SK-N-SH treated with all-trans-retinoic acid at 6 μM for 48 hours (cell line): ENCODE results near the gene AMZ1.
A peak's percentile ranks its signal among the peaks of the same experiment; 100 is the strongest.

Experiments used
- ATAC-seq: fragments of 200-7000 bp; cut with Tn5 transposase; 3 replicates; pipeline ENCODE4 v1.9.1; 2020; ENCODE audit warnings: mild to moderate bottlenecking, moderate library complexity
- ARNTL ChIP-seq: fragments of 450-650 bp; formaldehyde crosslinking; IDR thresholded peaks from 2 replicates; pipeline ENCODE4 v1.5.0; 2020; ENCODE audit warnings: low read depth, mild to moderate bottlenecking, moderate library complexity, borderline replicate concordance
- BACH2 ChIP-seq: fragments of 250-450 bp; sonication (Bioruptor Pico); IDR thresholded peaks from 2 replicates; pipeline ENCODE4 v1.9.0; 2021; ENCODE audit warnings: mild to moderate bottlenecking, borderline replicate concordance
- CREB5 ChIP-seq: fragments of 250-450 bp; sonication (Bioruptor Pico); IDR thresholded peaks from 2 replicates; pipeline ENCODE4 v1.5.1; 2020; ENCODE audit warnings: low read depth, mild to moderate bottlenecking, moderate library complexity
- CSDC2 ChIP-seq: fragments of 250-450 bp; sonication (Bioruptor Pico); IDR thresholded peaks from 2 replicates; pipeline ENCODE4 v1.5.0; 2020; ENCODE audit warnings: mild to moderate bottlenecking, moderate library complexity
- CSRNP3 ChIP-seq: fragments of 250-450 bp; sonication (Bioruptor Pico); IDR thresholded peaks from 2 replicates; pipeline ENCODE4 v1.5.1; 2021; ENCODE audit warnings: mild to moderate bottlenecking, moderate library complexity
- ESRRG ChIP-seq: fragments of 250-450 bp; sonication (Bioruptor Pico); IDR thresholded peaks from 2 replicates; pipeline ENCODE4 v1.6.1; 2021; ENCODE audit warnings: mild to moderate bottlenecking
- ISL1 ChIP-seq: fragments of 250-450 bp; sonication (Bioruptor Pico); IDR thresholded peaks from 2 replicates; pipeline ENCODE4 v2.1.2; 2022; ENCODE audit warnings: mild to moderate bottlenecking, moderate library complexity
- OSR1 ChIP-seq: fragments of 250-450 bp; sonication (Bioruptor Pico); IDR thresholded peaks from 2 replicates; pipeline ENCODE4 v1.8.0; 2022; ENCODE audit warnings: moderate library complexity, mild to moderate bottlenecking, inconsistent platforms
- PATZ1 ChIP-seq: fragments of 250-450 bp; sonication (Bioruptor Pico); IDR thresholded peaks from 2 replicates; pipeline ENCODE4 v1.8.0; 2020; ENCODE audit warnings: mild to moderate bottlenecking, moderate library complexity, borderline replicate concordance
- POU6F1 ChIP-seq: fragments of 250-450 bp; sonication (Bioruptor Pico); IDR thresholded peaks from 2 replicates; pipeline ENCODE4 v1.8.0; 2021; ENCODE audit warnings: low read depth, mild to moderate bottlenecking, moderate library complexity, borderline replicate concordance
- PPARA ChIP-seq: fragments of 250-450 bp; sonication (Bioruptor Pico); IDR thresholded peaks from 2 replicates; pipeline ENCODE4 v1.5.0; 2020; ENCODE audit warnings: mild to moderate bottlenecking, borderline replicate concordance
- RARB ChIP-seq: fragments of 250-450 bp; sonication (Bioruptor Pico); IDR thresholded peaks from 2 replicates; pipeline ENCODE4 v1.8.0; 2021; ENCODE audit warnings: mild to moderate bottlenecking, moderate library complexity
- SNAI2 ChIP-seq: fragments of 250-450 bp; sonication (Bioruptor Pico); IDR thresholded peaks from 2 replicates; pipeline ENCODE4 v1.5.0; 2020; ENCODE audit warnings: mild to moderate bottlenecking, moderate library complexity
- TCF4 ChIP-seq: fragments of 250-450 bp; sonication (Bioruptor Pico); IDR thresholded peaks from 2 replicates; pipeline ENCODE4 v1.8.0; 2021; ENCODE audit warnings: mild to moderate bottlenecking, moderate library complexity, borderline replicate concordance
- TOX ChIP-seq: fragments of 250-450 bp; sonication (Bioruptor Pico); IDR thresholded peaks from 2 replicates; pipeline ENCODE4 v1.8.0; 2021; ENCODE audit warnings: mild to moderate bottlenecking, moderate library complexity, borderline replicate concordance
- ZC3H10 ChIP-seq: fragments of 250-450 bp; sonication (Bioruptor Pico); IDR thresholded peaks from 2 replicates; pipeline ENCODE4 v1.5.1; 2021; ENCODE audit warnings: mild to moderate bottlenecking, moderate library complexity
- ZFP3 ChIP-seq: fragments of 250-450 bp; sonication (Bioruptor Pico); IDR thresholded peaks from 2 replicates; pipeline ENCODE4 v1.5.0; 2020; ENCODE audit warnings: mild to moderate bottlenecking, moderate library complexity
- ZNF565 ChIP-seq: fragments of 450-650 bp; formaldehyde crosslinking; conservative IDR thresholded peaks from 2 replicates; pipeline ENCODE4 v1.5.0; 2020; ENCODE audit warnings: low read depth, mild to moderate bottlenecking, moderate library complexity
- ZNF8 ChIP-seq: fragments of 450-650 bp; formaldehyde crosslinking; IDR thresholded peaks from 2 replicates; pipeline ENCODE4 v1.5.0; 2020; ENCODE audit warnings: mild to moderate bottlenecking, moderate library complexity

Gene AMZ1

GRCh38 chr7:2716906-2717292, 28.9 kb downstream of the AMZ1 start:
- no peak for TF ChIP-seq ESRRG (CRISPR knock-in tag)
- TF ChIP-seq OSR1 (CRISPR knock-in tag): no peak
- TF ChIP-seq ZNF8 (CRISPR knock-in tag): no peak
- no peak for TF ChIP-seq CSRNP3
- TF ChIP-seq RARB (CRISPR knock-in tag): no peak
- TF ChIP-seq ZC3H10 (CRISPR knock-in tag): no peak
- no peak for TF ChIP-seq POU6F1 (CRISPR knock-in tag)
- TF ChIP-seq ARNTL (CRISPR knock-in tag): no peak
- TF ChIP-seq ZNF565 (CRISPR knock-in tag): no peak
- TF ChIP-seq BACH2 (CRISPR knock-in tag): no peak
- TF ChIP-seq PPARA (CRISPR knock-in tag): no peak
- ATAC-seq: no peak

GRCh38 chr7:2717293-2718261, 29.6 kb downstream of the AMZ1 start:
- TF ChIP-seq ZC3H10 (CRISPR knock-in tag) (no peak), TCF4 (CRISPR knock-in tag) (peak; percentile 21; the same call in 1 of the 2 replicates)
- ATAC-seq: no peak

GRCh38 chr7:2718296-2718965, 30.4 kb downstream of the AMZ1 start:
- no peak for TF ChIP-seq TOX (CRISPR knock-in tag)
- no peak for TF ChIP-seq ISL1
- TF ChIP-seq POU6F1 (CRISPR knock-in tag): no peak
- TF ChIP-seq ARNTL (CRISPR knock-in tag): no peak
- no peak for TF ChIP-seq RARB (CRISPR knock-in tag)
- no peak for TF ChIP-seq SNAI2
- no peak for TF ChIP-seq ESRRG (CRISPR knock-in tag)
- TF ChIP-seq CSRNP3: no peak
- TF ChIP-seq, all 23 proteins: peak for 0
- ATAC-seq: no peak

- ATAC-seq: peak; percentile 78
- no peak for TF ChIP-seq ZNF565 (CRISPR knock-in tag)
- no peak for TF ChIP-seq CSDC2 (CRISPR knock-in tag)
- no peak for TF ChIP-seq ZC3H10 (CRISPR knock-in tag)
- no peak for TF ChIP-seq PPARA (CRISPR knock-in tag)
These were observed 31.0 kb downstream of the AMZ1 start for GRCh38 chr7:2719007-2719406.

- no peak for ATAC-seq
- TF ChIP-seq ISL1: no peak
- no peak for TF ChIP-seq RARB (CRISPR knock-in tag)
- no peak for TF ChIP-seq ZFP3
- no peak for TF ChIP-seq ZNF8 (CRISPR knock-in tag)
- TF ChIP-seq ZNF565 (CRISPR knock-in tag): no peak
- TF ChIP-seq TOX (CRISPR knock-in tag): no peak
- no peak for TF ChIP-seq POU6F1 (CRISPR knock-in tag)
- TF ChIP-seq OSR1 (CRISPR knock-in tag): no peak
- TF ChIP-seq PATZ1 (CRISPR knock-in tag): no peak
- TF ChIP-seq TCF4 (CRISPR knock-in tag): no peak
- no peak for TF ChIP-seq ZC3H10 (CRISPR knock-in tag)
- no peak for TF ChIP-seq CREB5
- no peak for TF ChIP-seq SNAI2
- TF ChIP-seq, all 23 proteins: peak for 0
These were observed 32.0 kb downstream of the AMZ1 start for GRCh38 chr7:2720024-2720423.
